ENCODE data around the gene ZNF775.
A peak's percentile ranks its signal among the peaks of the same experiment; 100 is the strongest.

ZNF775 gene

GRCh38 chr7:150373049-150373801 lies 5.9 kb upstream of the ZNF775 start:
- DNase-seq (ENCODE audit: low read depth in 1 of 2, low spot score in 1 of 2): peak; percentile 62 to 82
- in situ Hi-C loops (cut with HindIII; ENCODE audit: low pct_unique_long_range_greater_than_20kb, low sequenced_read_pairs): no loop called here
- no peak for TF ChIP-seq JUND (IDR thresholded peaks at IDR 0.05; ENCODE audit: low read depth)

GRCh38 chr7:150374026-150374425 lies 5.1 kb upstream of the ZNF775 start:
- in situ Hi-C loops (cut with HindIII; ENCODE audit: low pct_unique_long_range_greater_than_20kb, low sequenced_read_pairs): no loop called here
- DNase-seq (ENCODE audit: low read depth in 1 of 2, low spot score in 1 of 2): no peak
- no peak for TF ChIP-seq JUND (IDR thresholded peaks at IDR 0.05; ENCODE audit: low read depth)

- in situ Hi-C loops (cut with HindIII; ENCODE audit: low pct_unique_long_range_greater_than_20kb, low sequenced_read_pairs): no loop called here
- no peak for TF ChIP-seq JUND (IDR thresholded peaks at IDR 0.05; ENCODE audit: low read depth)
- no peak for DNase-seq (ENCODE audit: low read depth in 1 of 2, low spot score in 1 of 2)
Measured at GRCh38 chr7:150374472-150374871, 4.7 kb upstream of the ZNF775 start.

- TF ChIP-seq JUND (IDR thresholded peaks at IDR 0.05; ENCODE audit: low read depth): no peak
- DNase-seq (ENCODE audit: low read depth in 1 of 2, low spot score in 1 of 2): no peak
- in situ Hi-C loops (cut with HindIII; ENCODE audit: low pct_unique_long_range_greater_than_20kb, low sequenced_read_pairs): no loop called here
Measured at GRCh38 chr7:150375662-150376521, 3.2 kb upstream of the ZNF775 start.

GRCh38 chr7:150376560-150376959 lies 2.6 kb upstream of the ZNF775 start:
- DNase-seq (ENCODE audit: low read depth in 1 of 2, low spot score in 1 of 2): no peak
- in situ Hi-C loops (cut with HindIII; ENCODE audit: low pct_unique_long_range_greater_than_20kb, low sequenced_read_pairs): no loop called here
- no peak for TF ChIP-seq JUND (IDR thresholded peaks at IDR 0.05; ENCODE audit: low read depth)

- in situ Hi-C loops (cut with HindIII; ENCODE audit: low pct_unique_long_range_greater_than_20kb, low sequenced_read_pairs): no loop called here
Measured at GRCh38 chr7:150377196-150377595, 1.9 kb upstream of the ZNF775 start.

GRCh38 chr7:150377635-150378034 lies 1.5 kb upstream of the ZNF775 start:
- no peak for DNase-seq (ENCODE audit: low read depth in 1 of 2, low spot score in 1 of 2)
- in situ Hi-C loops (cut with HindIII; ENCODE audit: low pct_unique_long_range_greater_than_20kb, low sequenced_read_pairs): no loop called here
- TF ChIP-seq JUND (IDR thresholded peaks at IDR 0.05; ENCODE audit: low read depth): no peak

More at GRCh38 chr7:150377196-150377595, 1.9 kb upstream of the ZNF775 start:
- DNase-seq (ENCODE audit: low read depth in 1 of 2, low spot score in 1 of 2): no peak
- no peak for TF ChIP-seq JUND (IDR thresholded peaks at IDR 0.05; ENCODE audit: low read depth)

GRCh38 chr7:150378115-150378852 lies 846 bp upstream of the ZNF775 start:
- no peak for TF ChIP-seq JUND (IDR thresholded peaks at IDR 0.05; ENCODE audit: low read depth)
- DNase-seq (ENCODE audit: low read depth in 1 of 2, low spot score in 1 of 2): peak; percentile 36 to 72
- in situ Hi-C loops (cut with HindIII; ENCODE audit: low pct_unique_long_range_greater_than_20kb, low sequenced_read_pairs): no loop called here

- in situ Hi-C loops (cut with HindIII; ENCODE audit: low pct_unique_long_range_greater_than_20kb, low sequenced_read_pairs): no loop called here
- no peak for DNase-seq (ENCODE audit: low read depth in 1 of 2, low spot score in 1 of 2)
- no peak for TF ChIP-seq JUND (IDR thresholded peaks at IDR 0.05; ENCODE audit: low read depth)
Measured at GRCh38 chr7:150379441-150380379, 580 bp downstream of the ZNF775 start.

GRCh38 chr7:150380463-150380862 lies 1.3 kb downstream of the ZNF775 start:
- DNase-seq (ENCODE audit: low read depth in 1 of 2, low spot score in 1 of 2): no peak
- in situ Hi-C loops (cut with HindIII; ENCODE audit: low pct_unique_long_range_greater_than_20kb, low sequenced_read_pairs): no loop called here
- TF ChIP-seq JUND (IDR thresholded peaks at IDR 0.05; ENCODE audit: low read depth): no peak

- in situ Hi-C loops (cut with HindIII; ENCODE audit: low pct_unique_long_range_greater_than_20kb, low sequenced_read_pairs): no loop called here
- no peak for DNase-seq (ENCODE audit: low read depth in 1 of 2, low spot score in 1 of 2)
- TF ChIP-seq JUND (IDR thresholded peaks at IDR 0.05; ENCODE audit: low read depth): no peak
Measured at GRCh38 chr7:150381096-150381495, 2.0 kb downstream of the ZNF775 start.

- no peak for TF ChIP-seq JUND (IDR thresholded peaks at IDR 0.05; ENCODE audit: low read depth)
- DNase-seq (ENCODE audit: low read depth in 1 of 2, low spot score in 1 of 2): no peak
- in situ Hi-C loops (cut with HindIII; ENCODE audit: low pct_unique_long_range_greater_than_20kb, low sequenced_read_pairs): no loop called here
Measured at GRCh38 chr7:150381785-150382122, 2.6 kb downstream of the ZNF775 start.

Measured in T47D (cell line).